Measurements from ENCODE around the gene FEM1B.

- TF ChIP-seq GATA1 (IDR thresholded peaks at IDR 0.05; ENCODE audit: low read depth, low read length) (no peak), POLR2A (IDR thresholded peaks at IDR 0.05; ENCODE audit: low read length) (no peak)
Observed at GRCh38 chr15:68249058-68249713, 28.4 kb upstream of the FEM1B start.

Data from erythroblast (primary cell).